Mucosa of stomach (tissue), 1 donor: ENCODE data around the gene GLIS1.

Experiments used
- H3K27me3 ChIP-seq: one replicate; pipeline ENCODE4 v1.7.0; 2013; ENCODE audit warnings: mild to moderate bottlenecking, low read length; ENCODE audit not compliant: control insufficient read depth, insufficient read depth
- H3K36me3 ChIP-seq: one replicate; pipeline ENCODE4 v1.7.0; 2013; ENCODE audit warnings: low read length; ENCODE audit not compliant: control insufficient read depth, insufficient read depth
- H3K4me1 ChIP-seq: one replicate; pipeline ENCODE4 v1.7.0; 2013; ENCODE audit warnings: mild to moderate bottlenecking, low read length; ENCODE audit not compliant: control insufficient read depth, insufficient read depth
- H3K4me3 ChIP-seq: one replicate; pipeline ENCODE4 v1.7.0; 2013; ENCODE audit warnings: low read length
- H3K9ac ChIP-seq: one replicate; pipeline ENCODE4 v1.7.0; 2013; ENCODE audit warnings: mild to moderate bottlenecking, low read length, moderate library complexity
- H3K9me3 ChIP-seq: one replicate; pipeline ENCODE4 v1.7.0; 2013; ENCODE audit warnings: mild to moderate bottlenecking, low read length, moderate library complexity; ENCODE audit not compliant: control insufficient read depth
- donor health status: Pancreatic carcinoma.

The GLIS1 gene

DNA sequence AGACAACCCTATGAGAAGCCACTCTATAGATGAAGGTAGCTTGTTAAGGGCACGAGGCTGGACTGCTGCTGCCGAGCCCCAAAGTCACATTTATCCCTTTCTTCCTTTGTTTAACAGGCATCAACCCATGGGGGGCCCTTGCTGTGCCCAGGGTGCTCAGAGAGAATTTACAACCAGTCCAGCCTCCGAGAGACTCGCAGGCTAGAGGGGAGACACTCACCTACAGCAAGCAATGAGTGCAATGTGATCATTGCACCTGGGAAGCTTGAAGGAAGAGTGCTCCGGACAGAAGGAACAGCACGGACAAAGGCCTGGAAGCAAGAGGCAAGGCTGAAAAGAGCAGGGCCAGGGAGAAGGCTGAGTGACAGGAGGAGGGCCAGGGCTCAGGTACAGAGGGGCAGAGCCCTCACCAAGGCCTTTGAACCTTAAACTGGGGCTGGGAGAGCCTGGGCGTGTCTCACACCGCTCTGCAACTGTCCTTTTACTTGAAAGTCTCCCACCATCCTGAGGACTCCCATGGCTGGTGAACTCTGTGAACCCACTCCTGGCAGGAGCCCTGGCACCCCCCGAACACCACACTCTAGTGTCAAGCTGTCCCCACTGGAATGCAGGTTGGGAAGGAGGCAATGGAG, 252.5 kb downstream of the GLIS1 start:
- no peaks in the 10 kb centered on the region for H3K36me3 ChIP-seq
- no peak overlapping the region for H3K9ac ChIP-seq
- no peak overlapping the region for H3K4me3 ChIP-seq
- H3K27me3 ChIP-seq = peaks cover 35% of the 10 kb centered on the region
- no peaks in the 10 kb centered on the region for H3K4me1 ChIP-seq
- no peaks in the 10 kb centered on the region for H3K9me3 ChIP-seq

DNA sequence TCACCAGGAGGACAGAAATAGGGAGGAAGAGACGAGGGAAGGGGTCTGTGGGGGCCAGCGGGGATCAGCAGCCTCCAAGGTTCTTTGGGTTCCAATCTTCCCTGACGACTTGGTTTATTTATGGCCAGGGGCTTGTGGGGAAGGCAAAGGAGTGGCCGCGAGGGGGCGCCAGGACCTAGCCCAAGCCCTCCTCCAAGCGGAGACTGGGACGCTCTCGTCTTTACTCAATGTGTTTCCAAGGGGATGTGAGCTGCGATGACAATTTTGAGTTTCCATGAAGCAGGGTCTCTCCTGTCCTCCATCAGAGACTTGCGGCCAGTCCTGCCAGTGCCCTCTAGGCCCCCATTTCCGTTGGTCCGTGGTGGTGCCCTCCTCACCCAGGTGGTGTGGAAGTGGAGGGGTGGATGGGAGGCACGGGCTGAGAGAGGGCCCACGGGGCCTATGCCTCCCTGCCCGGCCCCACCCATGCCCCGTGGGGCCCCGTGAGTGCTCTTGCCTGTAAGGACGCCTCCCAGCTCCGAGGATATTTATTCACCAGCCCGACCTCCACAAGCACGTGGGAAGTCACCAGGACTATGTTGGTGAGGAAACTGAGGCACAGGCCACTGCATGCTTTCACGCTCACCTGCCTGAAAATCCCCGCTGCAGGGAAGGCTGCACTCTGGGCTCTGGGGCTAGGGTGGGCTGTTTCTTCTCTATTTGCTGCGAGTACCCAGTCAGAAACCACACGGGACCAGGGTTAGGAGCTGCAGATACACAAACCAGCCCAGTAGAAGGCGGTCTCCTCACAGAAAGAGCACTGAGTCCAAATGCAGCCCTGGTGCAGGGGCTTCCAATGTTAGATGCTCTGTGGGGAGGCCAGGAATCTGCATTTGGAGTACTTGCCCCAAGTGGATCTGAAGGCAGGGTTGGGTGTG, 253.2 kb downstream of the GLIS1 start:
- H3K9ac ChIP-seq = no peak overlapping the region
- H3K9me3 ChIP-seq = no peaks in the 10 kb centered on the region
- H3K4me1 ChIP-seq = no peaks in the 10 kb centered on the region
- H3K36me3 ChIP-seq = no peaks in the 10 kb centered on the region
- H3K4me3 ChIP-seq = no peak overlapping the region
- peaks cover 36% of the 10 kb centered on the region for H3K27me3 ChIP-seq

- Histone ChIP-seq H3K36me3 (no peaks in the 10 kb centered on the region), H3K4me3 (no peak overlapping the region), H3K9me3 (no peaks in the 10 kb centered on the region), H3K4me1 (no peaks in the 10 kb centered on the region), H3K27me3 (peaks cover 36% of the 10 kb centered on the region), H3K9ac (no peak overlapping the region)
These were observed 254.1 kb downstream of the GLIS1 start for GRCh38 chr1:53484705-53485477.

DNA sequence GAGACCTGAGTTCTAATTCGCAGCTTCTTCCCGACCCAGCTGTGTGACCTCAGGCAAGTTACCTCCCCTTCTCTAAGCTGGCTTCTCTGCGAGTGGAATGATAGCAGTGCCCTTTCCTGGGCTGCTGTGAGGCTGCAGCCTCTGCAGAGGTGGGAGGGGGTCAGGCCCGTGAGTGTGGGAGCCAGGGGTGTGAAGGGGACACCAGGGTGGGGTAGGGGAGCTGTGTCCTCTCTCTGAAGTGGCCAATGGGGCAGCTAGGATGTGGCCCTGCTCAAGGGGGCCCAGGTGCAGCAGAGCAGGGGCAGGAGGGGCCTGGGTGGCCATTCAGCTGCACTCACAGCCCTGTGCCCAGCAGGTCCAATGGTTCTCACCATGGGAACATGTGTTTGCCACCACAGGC, 255.3 kb downstream of the GLIS1 start:
- H3K9me3 ChIP-seq = no peaks in the 10 kb centered on the region
- no peaks in the 10 kb centered on the region for H3K36me3 ChIP-seq
- H3K9ac ChIP-seq = no peak overlapping the region
- H3K27me3 ChIP-seq = peaks cover 36% of the 10 kb centered on the region
- no peak overlapping the region for H3K4me3 ChIP-seq
- no peaks in the 10 kb centered on the region for H3K4me1 ChIP-seq

DNA sequence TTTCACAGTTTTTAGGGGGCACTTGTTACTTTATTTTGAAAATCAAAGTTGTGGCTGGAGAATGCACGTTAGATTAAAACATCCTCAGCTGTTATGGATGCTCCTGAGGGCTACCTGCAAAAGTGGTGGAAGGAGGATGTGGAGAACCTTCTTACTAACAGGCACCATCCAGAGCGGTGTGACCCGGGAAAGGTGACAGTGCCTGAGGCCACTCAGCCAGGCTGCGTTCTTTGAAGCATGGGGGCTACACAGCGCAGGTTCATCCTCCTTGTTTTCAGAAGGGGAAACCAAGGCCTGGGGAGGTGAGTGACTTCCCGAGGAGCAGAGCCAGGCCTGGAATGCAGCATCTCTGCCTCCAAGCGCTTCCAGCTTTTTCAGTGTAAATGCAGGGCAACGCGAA, 255.8 kb downstream of the GLIS1 start:
- H3K27me3 ChIP-seq = peaks cover 36% of the 10 kb centered on the region
- no peaks in the 10 kb centered on the region for H3K9me3 ChIP-seq

GRCh38 chr1:53482441-53483153, 256.4 kb downstream of the GLIS1 start:
- H3K27me3 ChIP-seq = peaks cover 31% of the 10 kb centered on the region
- H3K9me3 ChIP-seq = no peaks in the 10 kb centered on the region
- no peaks in the 10 kb centered on the region for H3K4me1 ChIP-seq
- H3K4me3 ChIP-seq = no peak overlapping the region
- no peaks in the 10 kb centered on the region for H3K36me3 ChIP-seq
- no peak overlapping the region for H3K9ac ChIP-seq

More for the DNA sequence above, 255.8 kb downstream of the GLIS1 start:
- Histone ChIP-seq H3K4me1 (no peaks in the 10 kb centered on the region), H3K36me3 (no peaks in the 10 kb centered on the region), H3K4me3 (no peak overlapping the region), H3K9ac (no peak overlapping the region)

DNA sequence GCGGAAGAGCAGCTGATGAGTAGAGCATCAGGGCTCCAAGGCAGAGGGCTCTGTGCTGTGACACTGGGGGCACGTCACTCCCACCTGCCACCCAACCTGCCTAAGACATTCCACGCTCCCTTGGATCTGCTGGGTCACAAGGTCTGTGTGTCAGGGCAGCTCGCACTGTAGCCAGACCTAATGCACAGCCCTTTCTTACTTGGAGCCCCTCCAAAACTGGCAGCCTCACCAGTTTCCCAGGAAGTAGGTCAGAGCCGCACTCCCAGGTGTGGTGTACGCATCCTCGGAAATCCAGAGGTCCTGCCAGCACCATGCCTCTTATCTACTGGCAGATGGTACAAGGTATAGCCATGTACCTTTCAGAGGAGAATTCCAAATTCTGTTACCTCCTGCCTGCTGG, 257.5 kb downstream of the GLIS1 start:
- Histone ChIP-seq H3K9me3 (no peaks in the 10 kb centered on the region), H3K27me3 (peaks cover 26% of the 10 kb centered on the region)

GRCh38 chr1:53480678-53481077, 258.3 kb downstream of the GLIS1 start:
- Histone ChIP-seq H3K4me3 (no peak overlapping the region), H3K9ac (no peak overlapping the region), H3K4me1 (no peaks in the 10 kb centered on the region), H3K36me3 (no peaks in the 10 kb centered on the region), H3K27me3 (peaks cover 19% of the 10 kb centered on the region), H3K9me3 (no peaks in the 10 kb centered on the region)

More for the DNA sequence above, 257.5 kb downstream of the GLIS1 start:
- H3K4me1 ChIP-seq = no peaks in the 10 kb centered on the region
- no peak overlapping the region for H3K9ac ChIP-seq
- no peaks in the 10 kb centered on the region for H3K36me3 ChIP-seq
- H3K4me3 ChIP-seq = no peak overlapping the region

DNA sequence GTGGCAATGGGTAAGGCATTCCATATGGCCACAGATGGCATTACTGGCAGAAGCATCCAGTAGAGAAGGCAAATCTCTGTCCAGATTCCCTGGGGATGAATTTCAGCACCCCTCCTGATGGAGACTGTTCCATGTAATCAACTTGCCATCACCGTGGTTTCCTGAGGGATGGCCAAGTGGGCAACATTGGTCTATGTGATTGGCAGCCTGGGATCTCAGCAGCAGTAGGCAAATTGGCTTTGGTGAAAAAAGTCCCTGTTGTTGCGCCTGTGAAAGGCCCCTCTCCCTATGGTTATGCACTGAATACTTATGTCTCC, 260.5 kb downstream of the GLIS1 start:
- no peak overlapping the region for H3K4me3 ChIP-seq
- H3K36me3 ChIP-seq = no peaks in the 10 kb centered on the region
- no peaks in the 10 kb centered on the region for H3K9me3 ChIP-seq
- no peak overlapping the region for H3K9ac ChIP-seq
- no peaks in the 10 kb centered on the region for H3K4me1 ChIP-seq
- peaks cover 7% of the 10 kb centered on the region for H3K27me3 ChIP-seq

- Histone ChIP-seq H3K9me3 (no peaks in the 10 kb centered on the region), H3K4me3 (no peak overlapping the region), H3K9ac (no peak overlapping the region), H3K27me3 (peaks cover 7% of the 10 kb centered on the region), H3K36me3 (no peaks in the 10 kb centered on the region), H3K4me1 (no peaks in the 10 kb centered on the region)
These were observed 261.1 kb downstream of the GLIS1 start for GRCh38 chr1:53477651-53478501.

DNA sequence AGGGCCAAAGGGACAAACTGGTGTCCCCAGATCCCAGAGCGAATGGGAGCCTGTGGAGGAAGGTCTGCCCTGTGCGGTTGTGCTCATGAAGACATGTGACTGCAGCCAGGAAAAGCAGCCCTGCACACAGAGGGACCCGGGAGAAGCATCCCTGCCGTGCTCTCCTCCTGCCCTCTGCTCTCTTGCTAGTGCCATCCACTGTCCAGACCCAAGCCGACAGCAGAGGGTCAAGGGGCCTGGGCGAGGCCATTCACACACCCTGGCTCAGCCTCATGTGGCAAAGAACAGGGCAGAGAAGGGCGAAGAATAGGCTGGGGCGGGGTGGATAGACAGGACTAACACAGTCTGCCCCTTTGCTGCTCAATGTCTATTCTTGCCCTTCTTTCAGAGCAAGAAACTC, 262.4 kb downstream of the GLIS1 start:
- no peaks in the 10 kb centered on the region for H3K4me1 ChIP-seq
- no peaks in the 10 kb centered on the region for H3K36me3 ChIP-seq
- H3K27me3 ChIP-seq = peaks cover 4% of the 10 kb centered on the region
- H3K9ac ChIP-seq = no peak overlapping the region
- H3K4me3 ChIP-seq = no peak overlapping the region
- no peaks in the 10 kb centered on the region for H3K9me3 ChIP-seq
